ENCODE data around the gene GFRAL. TPM values are rescaled to one million over a fixed set of nuclear protein-coding genes. Genes with fewer than 3 reads are reported as not detected.
A peak's percentile ranks its signal among the peaks of the same experiment; 100 is the strongest.
"Not testable (repeated sequence)": the region's sequence is repeated elsewhere in the genome, so short reads cannot be mapped to it uniquely, and the experiment has no call there.

Gene GFRAL
- total and polyA plus RNA-seq, 3 donors from 2014 or later = 0.19 to 0.31 TPM; not detected in 1

- Histone ChIP-seq H3K9me3 (no peaks in the 10 kb centered on the region), H3K27me3 (no peaks in the 10 kb centered on the region), H3K27ac (no peak overlapping the region), H3K4me1 (no peaks in the 10 kb centered on the region), H3K36me3 (ENCODE audit: low read depth, missing control alignments) (no peaks in the 10 kb centered on the region), H3K4me3 (no peak overlapping the region)
- intact Hi-C loops (cut with DNase I; ENCODE audit: low total_unique reads) = no loop called here
- no peak for TF ChIP-seq POLR2A (IDR thresholded peaks at IDR 0.05)
- TF ChIP-seq, protein P1, sequence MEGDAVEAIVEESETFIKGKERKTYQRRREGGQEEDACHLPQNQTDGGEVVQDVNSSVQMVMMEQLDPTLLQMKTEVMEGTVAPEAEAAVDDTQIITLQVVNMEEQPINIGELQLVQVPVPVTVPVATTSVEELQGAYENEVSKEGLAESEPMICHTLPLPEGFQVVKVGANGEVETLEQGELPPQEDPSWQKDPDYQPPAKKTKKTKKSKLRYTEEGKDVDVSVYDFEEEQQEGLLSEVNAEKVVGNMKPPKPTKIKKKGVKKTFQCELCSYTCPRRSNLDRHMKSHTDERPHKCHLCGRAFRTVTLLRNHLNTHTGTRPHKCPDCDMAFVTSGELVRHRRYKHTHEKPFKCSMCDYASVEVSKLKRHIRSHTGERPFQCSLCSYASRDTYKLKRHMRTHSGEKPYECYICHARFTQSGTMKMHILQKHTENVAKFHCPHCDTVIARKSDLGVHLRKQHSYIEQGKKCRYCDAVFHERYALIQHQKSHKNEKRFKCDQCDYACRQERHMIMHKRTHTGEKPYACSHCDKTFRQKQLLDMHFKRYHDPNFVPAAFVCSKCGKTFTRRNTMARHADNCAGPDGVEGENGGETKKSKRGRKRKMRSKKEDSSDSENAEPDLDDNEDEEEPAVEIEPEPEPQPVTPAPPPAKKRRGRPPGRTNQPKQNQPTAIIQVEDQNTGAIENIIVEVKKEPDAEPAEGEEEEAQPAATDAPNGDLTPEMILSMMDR (IDR thresholded peaks at IDR 0.05) = no peak
- 92 to 94% methylated on average over 2 of the region's 2 CpGs for WGBS, 2 donors
- DNase-seq = no peak
These were observed 36.5 kb upstream of the GFRAL start for GRCh38 chr6:55290736-55291135.

DNA sequence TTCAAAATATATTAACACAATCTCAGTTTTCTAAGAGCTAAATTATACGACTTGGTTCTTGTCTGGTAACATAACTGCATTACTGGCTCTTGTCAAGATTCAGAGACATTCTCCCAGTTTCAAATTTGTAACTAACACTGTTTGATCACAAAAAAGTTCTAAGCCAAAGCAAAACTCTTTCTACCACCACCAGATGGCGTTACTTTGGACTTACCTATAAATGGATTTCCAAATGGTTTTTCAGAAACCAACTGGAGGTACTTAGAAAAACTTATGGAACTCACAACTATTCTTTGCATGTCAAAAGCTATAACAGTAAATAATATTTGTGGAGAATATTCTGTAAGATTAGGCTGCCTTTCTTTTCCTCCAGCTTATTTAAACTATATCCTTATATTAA is 34.2 kb upstream of the GFRAL start:
- H3K27me3 ChIP-seq = no peaks in the 10 kb centered on the region
- H3K36me3 ChIP-seq (ENCODE audit: low read depth, missing control alignments) = no peaks in the 10 kb centered on the region
- peak; percentile 21 for DNase-seq
- H3K9me3 ChIP-seq = no peaks in the 10 kb centered on the region
- TF ChIP-seq, protein P1 (IDR thresholded peaks at IDR 0.05) = peak in 1 of 3 experiments; percentile 24
- TF ChIP-seq POLR2A (IDR thresholded peaks at IDR 0.05) = no peak
- WGBS, 2 donors = 57 to 58% methylated on average over 2 of the region's 2 CpGs
- intact Hi-C loops (cut with DNase I; ENCODE audit: low total_unique reads) = no loop called here
- no peaks in the 10 kb centered on the region for H3K4me1 ChIP-seq
- no peak overlapping the region for H3K4me3 ChIP-seq
- no peak overlapping the region for H3K27ac ChIP-seq

DNA sequence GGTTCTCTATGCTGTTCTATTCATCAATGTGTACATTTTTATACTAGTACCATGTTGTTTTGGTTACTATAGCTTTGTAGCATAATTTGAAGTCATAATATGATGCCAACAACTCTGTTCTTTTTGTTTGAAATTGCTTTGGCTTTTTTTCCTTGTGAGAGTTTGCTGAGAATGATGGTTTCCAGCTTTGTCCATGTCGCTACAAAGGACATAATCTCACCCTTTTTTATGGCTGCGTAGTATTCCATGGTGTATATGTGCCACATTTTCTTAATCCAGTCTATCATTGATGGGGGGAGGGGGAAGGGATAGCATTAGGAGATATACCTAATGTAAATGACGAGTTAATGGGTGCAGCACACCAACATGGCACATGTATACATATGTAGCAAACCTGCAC is 30.1 kb upstream of the GFRAL start:
- 95 to 98% methylated on average over 3 of the region's 3 CpGs for WGBS, 2 donors

DNA sequence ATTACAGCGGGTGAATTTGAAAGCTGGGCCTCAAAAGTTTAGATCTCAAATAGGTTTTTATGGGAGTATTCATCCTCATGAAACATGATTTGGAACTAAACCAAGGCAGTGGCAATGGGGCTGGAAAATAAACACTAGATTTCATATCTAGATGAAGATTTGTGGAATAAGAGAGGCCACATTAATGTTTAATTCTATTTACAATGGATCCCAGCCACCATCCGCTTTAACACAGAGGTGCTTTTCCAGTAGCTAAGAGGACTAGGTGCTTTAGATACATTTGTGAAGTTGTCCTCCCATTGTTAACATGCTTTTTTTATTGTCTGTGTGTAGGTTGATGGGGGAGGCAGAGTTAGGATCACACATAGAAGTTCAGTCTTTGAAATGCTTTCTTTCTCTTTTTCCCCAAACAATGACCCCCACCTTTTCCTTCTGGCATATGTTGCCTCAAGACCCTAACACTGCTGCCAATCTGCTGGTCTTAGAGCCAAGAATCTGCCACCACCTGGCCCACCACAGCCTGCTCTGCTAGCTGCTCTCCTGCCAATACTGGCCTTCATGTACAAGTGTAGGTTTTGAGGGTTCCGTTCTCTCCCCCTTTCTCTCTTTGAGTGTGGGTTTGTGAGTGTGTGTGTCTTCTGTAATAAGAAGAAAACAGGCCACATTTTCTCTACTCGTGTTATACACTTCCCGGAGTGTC is 27.8 kb upstream of the GFRAL start:
- 88 to 94% methylated on average over 5 of the region's 5 CpGs for WGBS, 2 donors
- no peaks in the 10 kb centered on the region for H3K4me1 ChIP-seq
- TF ChIP-seq, protein P1 (IDR thresholded peaks at IDR 0.05) = no peak
- TF ChIP-seq POLR2A (IDR thresholded peaks at IDR 0.05) = no peak
- no peak overlapping the region for H3K27ac ChIP-seq
- H3K27me3 ChIP-seq = no peaks in the 10 kb centered on the region
- intact Hi-C loops (cut with DNase I; ENCODE audit: low total_unique reads) = no loop called here
- DNase-seq = no peak
- no peaks in the 10 kb centered on the region for H3K36me3 ChIP-seq (ENCODE audit: low read depth, missing control alignments)
- H3K9me3 ChIP-seq = no peaks in the 10 kb centered on the region
- no peak overlapping the region for H3K4me3 ChIP-seq

More for the DNA sequence above, 30.1 kb upstream of the GFRAL start:
- intact Hi-C loops (cut with DNase I; ENCODE audit: low total_unique reads); H3K9me3 ChIP-seq; H3K36me3 ChIP-seq (ENCODE audit: low read depth, missing control alignments); H3K27me3 ChIP-seq; H3K27ac ChIP-seq; H3K4me3 ChIP-seq; H3K4me1 ChIP-seq; DNase-seq: not testable (repeated sequence)

DNA sequence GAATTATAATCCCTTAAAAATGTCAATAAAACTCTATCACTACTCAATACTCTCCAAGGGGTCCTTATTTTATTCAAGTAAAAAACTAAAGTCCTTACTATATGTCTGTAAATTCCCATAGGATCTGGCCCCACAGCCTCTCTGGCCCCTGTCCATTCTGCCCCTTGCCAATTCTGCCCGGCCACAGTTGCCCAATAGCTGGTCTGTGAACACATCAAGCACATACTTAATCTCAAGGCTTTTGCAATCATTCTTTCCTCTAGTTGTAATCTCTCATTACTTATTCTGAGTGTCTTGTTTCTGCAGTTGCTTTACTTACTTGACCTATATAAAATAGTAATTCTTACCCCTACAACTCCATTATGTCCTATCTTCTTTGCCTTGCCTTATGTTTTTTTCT is 22.5 kb upstream of the GFRAL start:
- intact Hi-C loops (cut with DNase I; ENCODE audit: low total_unique reads) = no loop called here
- WGBS, 2 donors = 67 to 94% methylated on average over 1 of the region's 1 CpG

More for the DNA sequence above, 22.5 kb upstream of the GFRAL start:
- H3K36me3 ChIP-seq (ENCODE audit: low read depth, missing control alignments) = no peaks in the 10 kb centered on the region
- DNase-seq = no peak
- H3K9me3 ChIP-seq = no peaks in the 10 kb centered on the region
- no peak overlapping the region for H3K4me3 ChIP-seq
- H3K27me3 ChIP-seq = no peaks in the 10 kb centered on the region
- H3K27ac ChIP-seq = no peak overlapping the region
- no peak for TF ChIP-seq POLR2A (IDR thresholded peaks at IDR 0.05)
- TF ChIP-seq, protein P1 (IDR thresholded peaks at IDR 0.05) = no peak
- H3K4me1 ChIP-seq = no peaks in the 10 kb centered on the region

All from testis (tissue), 3 donors.